Left hindlimb (tissue), 1 donor: ENCODE data around the gene RPL39L.
"Not testable (repeated sequence)": the region's sequence is repeated elsewhere in the genome, so short reads cannot be mapped to it uniquely, and the experiment has no call there.

Source experiments
- DNase-seq: peaks from one replicate; pipeline ENCODE4 v3.0.0-alpha.2; 2018

Gene RPL39L

GRCh38 chr3:187139126-187139894 is at the start of gene RPL39L:
TSS of gene RPL39L (minus strand) at chr3:187139496. CDS start at chr3:187121300, 18,196 bp downstream.
- DNase-seq = peak; percentile 87

DNA sequence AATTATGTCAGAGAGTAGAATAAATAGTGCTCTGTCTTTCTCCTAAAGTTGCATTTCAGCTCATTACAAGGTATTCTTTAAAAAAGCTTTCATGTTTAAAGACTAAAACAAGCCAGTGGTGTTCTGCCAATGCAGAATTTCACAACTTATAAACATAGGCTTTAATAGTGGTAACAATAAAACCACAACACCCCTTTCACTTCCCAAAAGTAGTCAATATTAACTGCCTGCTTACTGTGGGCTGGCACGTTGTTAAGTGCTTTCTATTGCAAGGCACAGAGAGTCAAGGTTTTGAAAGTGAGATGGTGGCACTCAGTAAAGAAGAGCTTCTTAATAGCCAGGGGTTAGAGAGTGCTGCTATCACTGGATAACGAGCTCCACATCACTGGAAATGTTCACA is 49.6 kb upstream of the RPL39L start:
- no peak for DNase-seq

DNA sequence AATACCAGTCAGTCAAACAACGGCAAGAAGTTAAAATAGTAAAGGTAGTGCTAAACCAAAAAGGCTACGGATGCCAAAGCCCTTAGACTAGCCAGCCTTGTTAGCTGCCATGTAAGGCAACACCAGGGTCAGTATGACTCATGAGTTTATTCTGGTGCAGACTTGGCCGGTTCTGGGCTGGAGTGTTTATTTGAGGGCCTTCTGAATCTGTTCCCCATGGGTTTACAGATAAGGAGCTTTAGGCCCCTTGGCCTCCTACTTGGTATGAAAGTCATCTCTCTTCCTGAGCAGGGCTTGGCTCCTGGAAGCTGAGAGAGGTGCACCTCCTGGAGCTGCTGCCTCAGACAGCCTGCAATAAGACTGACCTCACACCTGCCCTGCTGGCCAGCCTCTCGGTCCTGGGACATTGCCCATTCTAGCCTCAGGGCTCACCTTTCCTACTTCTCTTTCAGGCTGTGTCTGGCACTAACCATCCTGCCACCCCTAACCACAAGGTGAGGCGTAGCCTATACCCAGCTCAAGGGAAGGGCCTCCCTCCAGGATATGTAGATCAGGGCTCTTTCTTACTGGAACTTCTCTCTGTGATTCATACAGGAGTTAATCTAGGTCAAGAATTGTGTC is 47.6 kb upstream of the RPL39L start:
- no peak for DNase-seq

- DNase-seq = no peak
These were observed 47.1 kb upstream of the RPL39L start for GRCh38 chr3:187186375-187186774.

DNA sequence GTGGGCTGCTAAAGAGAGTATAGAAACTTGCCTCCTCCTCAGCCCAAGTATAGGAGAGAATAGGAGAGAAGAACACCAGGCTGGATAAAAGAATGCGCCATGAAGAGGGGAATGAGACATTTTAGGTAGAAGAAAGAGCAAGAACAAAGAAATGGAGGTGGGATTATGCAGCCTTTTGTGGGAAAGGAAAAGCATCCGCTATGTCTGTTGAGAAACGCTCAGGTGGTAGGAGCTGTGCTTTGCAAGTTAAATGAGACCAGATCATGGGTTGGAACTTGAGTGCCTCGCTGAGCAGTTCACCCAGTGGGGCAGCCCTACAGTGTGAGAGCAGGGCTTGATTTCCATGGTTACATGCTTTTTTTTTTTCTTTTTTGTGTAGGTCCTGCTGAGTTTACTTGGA is 46.5 kb upstream of the RPL39L start:
- no peak for DNase-seq

DNA sequence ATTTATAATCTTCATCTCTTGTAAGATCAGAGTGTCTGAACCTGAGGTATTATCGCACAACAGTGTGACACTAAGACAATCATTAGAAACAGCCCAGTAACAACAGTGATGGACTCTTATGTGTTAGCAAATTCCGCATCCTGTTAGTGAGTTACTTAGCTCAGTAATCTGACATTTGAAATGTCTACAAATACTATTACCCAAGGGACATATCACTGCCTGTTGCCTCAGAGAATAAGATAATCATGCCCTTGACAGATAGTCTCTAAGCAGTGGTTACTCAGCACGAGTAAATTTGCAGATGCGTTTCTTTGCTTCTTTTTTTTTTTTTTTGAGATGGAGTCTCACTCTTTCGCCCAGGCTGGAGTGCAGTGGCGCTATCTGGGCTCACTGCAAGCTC is 44.6 kb upstream of the RPL39L start:
- DNase-seq = no peak

GRCh38 chr3:187183210-187183862 is 44.0 kb upstream of the RPL39L start:
- no peak for DNase-seq

- DNase-seq = no peak
These were observed 42.3 kb upstream of the RPL39L start for GRCh38 chr3:187181454-187182170.

GRCh38 chr3:187172929-187173328 is 33.6 kb upstream of the RPL39L start:
- DNase-seq = no peak

- not testable (repeated sequence) for DNase-seq
These were observed 31.6 kb upstream of the RPL39L start for GRCh38 chr3:187170911-187171310.

GRCh38 chr3:187169231-187169960 is 30.1 kb upstream of the RPL39L start:
- no peak for DNase-seq

- DNase-seq = no peak
These were observed 28.5 kb upstream of the RPL39L start for GRCh38 chr3:187167777-187168176.

DNA sequence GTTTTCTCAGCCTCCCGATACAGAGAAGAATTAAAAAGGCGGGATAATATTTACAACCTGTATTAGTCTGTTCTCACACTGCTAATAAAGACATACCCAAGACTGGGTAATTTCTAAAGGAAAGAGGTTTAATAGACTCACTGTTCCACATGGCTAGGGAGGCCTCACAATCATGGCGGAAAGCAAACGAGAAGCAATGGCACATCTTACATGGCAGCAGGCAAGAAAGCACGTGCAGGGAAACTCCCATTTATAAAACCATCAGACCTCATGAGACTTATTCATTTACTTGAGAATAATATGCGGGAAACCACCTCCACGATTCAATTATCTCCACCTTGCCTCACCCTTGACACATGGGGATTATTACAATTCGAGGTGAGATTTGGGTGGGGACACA is 27.5 kb upstream of the RPL39L start:
- DNase-seq = no peak

DNA sequence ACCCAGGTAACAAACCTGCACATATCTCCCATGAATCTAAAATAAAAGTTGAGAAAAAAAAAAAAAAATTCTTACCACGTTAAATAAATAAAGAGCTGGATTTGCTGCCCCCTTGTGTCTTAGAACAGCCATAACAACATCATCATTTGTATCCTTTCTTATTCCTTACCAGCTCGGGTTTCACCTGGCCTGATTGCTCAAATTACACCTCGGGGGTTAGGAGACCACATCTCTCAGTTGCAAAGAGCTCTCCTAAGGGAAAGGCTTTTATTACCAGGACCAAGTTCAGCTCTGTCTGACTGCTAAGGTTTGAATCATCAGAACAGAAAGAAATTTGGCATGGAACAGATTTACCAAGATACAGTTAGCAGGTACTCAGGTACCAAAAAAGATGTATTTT is 25.8 kb upstream of the RPL39L start:
- no peak for DNase-seq

DNA sequence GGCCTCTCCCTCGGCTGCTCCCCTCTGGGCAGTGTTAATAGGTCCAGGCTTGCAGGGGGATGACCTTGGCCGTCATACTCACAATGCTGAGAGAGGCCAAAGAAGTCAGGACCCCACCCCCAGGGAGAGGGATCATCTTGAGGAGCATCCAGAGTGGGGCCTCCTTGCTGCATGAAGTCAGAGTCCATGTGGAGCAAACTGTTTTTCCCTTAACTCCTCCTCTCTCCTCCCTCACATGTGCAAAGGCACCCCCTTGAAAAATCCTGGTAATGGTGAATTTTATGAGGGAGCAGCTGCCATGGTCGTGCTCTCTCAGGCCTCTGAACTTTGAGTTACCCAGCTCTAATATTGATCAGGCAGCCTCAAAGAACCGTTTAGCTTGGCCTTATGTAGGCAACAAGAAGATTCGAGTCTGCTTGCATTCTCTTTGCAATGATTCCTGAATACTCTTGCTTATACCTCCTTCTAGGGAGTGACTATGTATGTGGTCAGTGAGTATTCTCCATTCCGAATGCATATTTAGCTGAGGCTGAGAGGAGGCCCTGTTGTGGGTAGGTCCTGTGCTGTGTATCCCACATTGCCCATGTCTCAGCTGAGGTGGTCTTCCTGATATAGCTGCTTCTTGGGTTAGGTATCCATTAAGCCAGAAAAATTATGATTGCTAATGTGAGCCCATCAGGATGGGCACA is 23.1 kb upstream of the RPL39L start:
- no peak for DNase-seq

DNA sequence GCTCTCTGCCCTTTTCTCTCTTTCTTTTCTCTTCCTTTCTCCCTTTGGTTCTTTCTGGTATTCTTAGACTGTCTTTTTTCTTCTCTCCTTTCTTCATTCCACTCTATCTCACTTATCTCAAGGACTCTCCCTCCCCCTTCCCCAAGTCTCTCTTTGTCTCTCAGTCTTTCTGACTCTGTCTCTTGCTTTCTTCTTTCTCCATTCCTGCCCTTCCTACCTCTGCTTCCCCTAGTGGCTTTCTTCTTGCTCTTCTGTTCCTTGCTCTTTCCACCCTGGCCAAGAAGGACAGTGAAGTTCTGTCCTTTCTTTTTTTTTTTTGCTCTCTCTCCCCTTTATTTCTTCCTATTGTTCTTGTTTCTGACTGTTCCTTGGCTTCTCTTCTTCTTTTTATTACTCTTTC is 22.3 kb upstream of the RPL39L start:
- no peak for DNase-seq

DNA sequence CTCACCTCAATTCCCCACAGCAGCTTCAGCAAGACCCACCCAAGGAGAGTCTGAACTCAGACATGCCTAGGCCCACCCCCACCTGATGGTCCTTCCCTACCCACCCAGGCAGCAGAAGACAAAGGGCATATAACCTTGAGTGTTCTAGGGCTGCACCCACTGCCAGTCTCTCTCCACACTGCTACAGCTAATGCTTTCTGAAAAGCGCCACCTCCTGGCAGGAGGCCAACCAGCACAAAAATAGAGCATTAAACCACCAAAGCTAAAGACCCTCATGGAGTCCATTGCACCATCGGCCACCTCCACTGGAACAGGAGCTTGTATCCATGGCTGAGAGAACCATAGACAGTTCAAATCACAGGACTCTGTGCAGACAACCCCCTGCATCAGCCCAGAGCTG is 11.3 kb upstream of the RPL39L start:
- no peak for DNase-seq

- DNase-seq = no peak
These were observed 10.9 kb upstream of the RPL39L start for GRCh38 chr3:187150186-187150585.

DNA sequence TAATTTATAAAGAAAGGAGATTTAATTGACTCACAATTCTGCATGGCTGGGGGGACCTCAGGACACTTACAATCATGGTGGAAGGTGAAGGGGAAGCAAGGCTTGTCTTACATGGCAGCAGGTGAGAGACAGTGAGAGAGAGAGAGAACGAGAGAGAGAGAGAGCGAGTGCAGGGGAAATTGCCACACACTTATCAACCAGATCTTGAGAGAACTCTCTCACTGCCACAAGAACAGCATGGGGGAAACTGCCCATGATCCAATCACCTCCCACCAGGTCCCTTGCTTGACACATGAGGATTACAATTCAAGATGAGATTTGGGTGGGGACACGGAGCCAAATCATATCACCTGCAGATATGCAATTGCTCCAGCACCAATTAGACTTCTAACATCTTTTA is 7.1 kb upstream of the RPL39L start:
- DNase-seq = no peak

- no peak for DNase-seq
These were observed 6.0 kb upstream of the RPL39L start for GRCh38 chr3:187145149-187145895.

DNA sequence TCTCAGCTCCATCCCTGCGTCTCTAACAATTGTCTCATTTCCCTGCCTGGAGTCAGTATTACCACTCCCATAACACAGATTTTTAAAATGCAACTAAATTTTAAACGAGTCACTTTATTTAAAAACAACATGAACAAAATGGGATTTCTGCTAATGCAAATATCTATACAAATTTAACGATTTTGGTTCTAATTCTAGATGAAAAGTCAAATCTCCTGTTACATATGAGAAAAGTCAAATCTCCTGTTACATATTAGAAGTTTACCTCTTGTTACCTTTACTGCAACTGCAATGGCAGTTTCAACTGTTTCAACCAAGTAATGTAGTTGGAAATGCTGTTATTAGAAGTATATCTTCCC is 578 bp upstream of the RPL39L start:
- no peak for DNase-seq

GRCh38 chr3:187136936-187137335 is 2.4 kb downstream of the RPL39L start:
- no peak for DNase-seq
